ENCODE data around the gene NAV2.

DNA sequence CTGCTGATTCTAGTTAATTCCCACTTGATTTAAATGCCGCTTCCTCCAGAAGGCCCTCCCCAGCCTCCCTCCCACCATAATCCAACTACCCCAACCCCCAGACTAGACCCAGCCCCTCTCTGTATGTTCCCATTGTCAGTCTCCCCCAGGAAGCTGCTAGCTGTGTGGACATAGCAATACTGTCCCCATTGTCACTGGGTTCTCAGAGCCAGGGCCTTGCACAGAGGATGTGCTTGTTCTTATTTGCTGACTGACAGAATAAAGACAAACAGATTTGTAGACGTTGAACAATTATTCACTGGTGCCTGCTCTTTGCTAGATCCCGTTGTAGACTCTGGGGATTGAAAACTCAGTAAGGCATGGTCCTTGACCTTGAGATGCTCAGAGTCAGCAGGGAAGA, 45.7 kb upstream of the NAV2 start:
- TF ChIP-seq, protein P1, sequence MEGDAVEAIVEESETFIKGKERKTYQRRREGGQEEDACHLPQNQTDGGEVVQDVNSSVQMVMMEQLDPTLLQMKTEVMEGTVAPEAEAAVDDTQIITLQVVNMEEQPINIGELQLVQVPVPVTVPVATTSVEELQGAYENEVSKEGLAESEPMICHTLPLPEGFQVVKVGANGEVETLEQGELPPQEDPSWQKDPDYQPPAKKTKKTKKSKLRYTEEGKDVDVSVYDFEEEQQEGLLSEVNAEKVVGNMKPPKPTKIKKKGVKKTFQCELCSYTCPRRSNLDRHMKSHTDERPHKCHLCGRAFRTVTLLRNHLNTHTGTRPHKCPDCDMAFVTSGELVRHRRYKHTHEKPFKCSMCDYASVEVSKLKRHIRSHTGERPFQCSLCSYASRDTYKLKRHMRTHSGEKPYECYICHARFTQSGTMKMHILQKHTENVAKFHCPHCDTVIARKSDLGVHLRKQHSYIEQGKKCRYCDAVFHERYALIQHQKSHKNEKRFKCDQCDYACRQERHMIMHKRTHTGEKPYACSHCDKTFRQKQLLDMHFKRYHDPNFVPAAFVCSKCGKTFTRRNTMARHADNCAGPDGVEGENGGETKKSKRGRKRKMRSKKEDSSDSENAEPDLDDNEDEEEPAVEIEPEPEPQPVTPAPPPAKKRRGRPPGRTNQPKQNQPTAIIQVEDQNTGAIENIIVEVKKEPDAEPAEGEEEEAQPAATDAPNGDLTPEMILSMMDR (IDR thresholded peaks at IDR 0.05) = no peak
- no peak for TF ChIP-seq EP300 (IDR thresholded peaks at IDR 0.05)
- no peak for TF ChIP-seq POLR2AphosphoS5 (IDR thresholded peaks at IDR 0.05)
